ENCODE measurements around the gene FCN3.

FCN3 gene

GRCh38 chr1:27335506-27336422, 38.9 kb downstream of the FCN3 start:
- DNase-seq, result no peak

- DNase-seq, result no peak
Observed at GRCh38 chr1:27333717-27334279, 40.8 kb downstream of the FCN3 start.

GRCh38 chr1:27332536-27333281, 41.9 kb downstream of the FCN3 start:
- DNase-seq, result peak; percentile 11

GRCh38 chr1:27331922-27332321, 42.7 kb downstream of the FCN3 start:
- DNase-seq, result no peak

- DNase-seq, result no peak
Observed at GRCh38 chr1:27331426-27331825, 43.2 kb downstream of the FCN3 start.

- DNase-seq, result no peak
Observed at GRCh38 chr1:27330786-27331185, 43.8 kb downstream of the FCN3 start.

- DNase-seq, result no peak
Observed at GRCh38 chr1:27327964-27328363, 46.7 kb downstream of the FCN3 start.

- no peak for DNase-seq
Observed at GRCh38 chr1:27325286-27325685, 49.3 kb downstream of the FCN3 start.

GRCh38 chr1:27322569-27323240, 51.9 kb downstream of the FCN3 start:
- DNase-seq, result no peak

GRCh38 chr1:27321813-27322568, 52.6 kb downstream of the FCN3 start, which contains the start of gene TMEM222:
Gene TMEM222 (plus strand): TSS chr1:27322163. CDS start chr1:27322198, 35 bp downstream.
- peak; percentile 97 for DNase-seq
